Glutamatergic neuron (in vitro differentiated cells): Measurements from ENCODE around the gene CA5A. TPM values are rescaled to one million over a fixed set of nuclear protein-coding genes. Genes with fewer than 3 reads are reported as not detected.

Experiments used
- DNase-seq: peaks from one replicate; pipeline ENCODE4 v3.0.0; 2022
- H3K27ac Mint-ChIP-seq: one replicate; pipeline ENCODE4 v1.8.0; 2020; ENCODE audit warnings: mild to moderate bottlenecking, mixed read lengths, inconsistent platforms; ENCODE audit not compliant: unreplicated experiment
- H3K27me3 Mint-ChIP-seq: one replicate; pipeline ENCODE4 v1.8.0; 2020; ENCODE audit warnings: mild to moderate bottlenecking, moderate library complexity, mixed read lengths, inconsistent platforms; ENCODE audit not compliant: unreplicated experiment
- H3K36me3 Mint-ChIP-seq: one replicate; pipeline ENCODE4 v1.8.0; 2020; ENCODE audit warnings: mild to moderate bottlenecking, mixed read lengths, inconsistent platforms; ENCODE audit not compliant: unreplicated experiment
- H3K4me1 Mint-ChIP-seq: one replicate; pipeline ENCODE4 v1.8.0; 2020; ENCODE audit warnings: mild to moderate bottlenecking, low read depth, mixed read lengths, inconsistent platforms; ENCODE audit not compliant: unreplicated experiment
- H3K4me3 Mint-ChIP-seq: one replicate; pipeline ENCODE4 v1.8.0; 2020; ENCODE audit warnings: mild to moderate bottlenecking, mixed read lengths, inconsistent platforms; ENCODE audit not compliant: unreplicated experiment
- H3K9me3 Mint-ChIP-seq: one replicate; pipeline ENCODE4 v1.8.0; 2020; ENCODE audit warnings: mild to moderate bottlenecking, moderate library complexity, mixed read lengths, inconsistent platforms; ENCODE audit not compliant: unreplicated experiment
- CTCF ChIP-seq: fragments of 200-600 bp; sonication (generic); IDR thresholded peaks from one replicate; pipeline ENCODE4 v1.5.0; 2021; ENCODE audit not compliant: partially characterized antibody, unreplicated experiment
- total RNA-seq: library from RNA; stranded (reverse); fragmentation: NEBNext Ultra II Directional; extraction: Animal tissue kit (Norgen Biotek cat#: 25700); gene quantifications from one replicate; pipeline ENCODE4 v1.2.1, GENCODE V29; 2021; ENCODE audit not compliant: unreplicated experiment

CA5A gene
- total RNA-seq, 1 donor from 2014 or later, result not detected

GRCh38 chr16:87853411-87854052, 82.8 kb downstream of the CA5A start:
- Mint-ChIP-seq H3K36me3 (no peaks in the 10 kb centered on the region), H3K27me3 (peaks cover 16% of the 10 kb centered on the region), H3K9me3 (peaks cover 8% of the 10 kb centered on the region), H3K27ac (peak overlapping the region; percentile 94), H3K4me1 (peaks cover 41% of the 10 kb centered on the region), H3K4me3 (peak overlapping the region; percentile 70)
- DNase-seq, result peak; percentile 88
- TF ChIP-seq CTCF, result no peak

- no peak for DNase-seq
- H3K36me3 Mint-ChIP-seq, result no peaks in the 10 kb centered on the region
Observed at GRCh38 chr16:87851601-87852000, 84.7 kb downstream of the CA5A start.

GRCh38 chr16:87851141-87851587, 85.2 kb downstream of the CA5A start:
- no peak for DNase-seq
- Mint-ChIP-seq H3K27me3 (peaks cover 10% of the 10 kb centered on the region), H3K4me1 (peaks cover 28% of the 10 kb centered on the region), H3K27ac (no peak overlapping the region), H3K4me3 (no peak overlapping the region), H3K36me3 (no peaks in the 10 kb centered on the region), H3K9me3 (peaks cover 8% of the 10 kb centered on the region)
- no peak for TF ChIP-seq CTCF

More at GRCh38 chr16:87851601-87852000, 84.7 kb downstream of the CA5A start:
- no peak overlapping the region for H3K4me3 Mint-ChIP-seq
- H3K9me3 Mint-ChIP-seq, result peaks cover 8% of the 10 kb centered on the region
- no peak overlapping the region for H3K27ac Mint-ChIP-seq
- TF ChIP-seq CTCF, result no peak
- peaks cover 30% of the 10 kb centered on the region for H3K4me1 Mint-ChIP-seq
- H3K27me3 Mint-ChIP-seq, result peaks cover 10% of the 10 kb centered on the region

DNA sequence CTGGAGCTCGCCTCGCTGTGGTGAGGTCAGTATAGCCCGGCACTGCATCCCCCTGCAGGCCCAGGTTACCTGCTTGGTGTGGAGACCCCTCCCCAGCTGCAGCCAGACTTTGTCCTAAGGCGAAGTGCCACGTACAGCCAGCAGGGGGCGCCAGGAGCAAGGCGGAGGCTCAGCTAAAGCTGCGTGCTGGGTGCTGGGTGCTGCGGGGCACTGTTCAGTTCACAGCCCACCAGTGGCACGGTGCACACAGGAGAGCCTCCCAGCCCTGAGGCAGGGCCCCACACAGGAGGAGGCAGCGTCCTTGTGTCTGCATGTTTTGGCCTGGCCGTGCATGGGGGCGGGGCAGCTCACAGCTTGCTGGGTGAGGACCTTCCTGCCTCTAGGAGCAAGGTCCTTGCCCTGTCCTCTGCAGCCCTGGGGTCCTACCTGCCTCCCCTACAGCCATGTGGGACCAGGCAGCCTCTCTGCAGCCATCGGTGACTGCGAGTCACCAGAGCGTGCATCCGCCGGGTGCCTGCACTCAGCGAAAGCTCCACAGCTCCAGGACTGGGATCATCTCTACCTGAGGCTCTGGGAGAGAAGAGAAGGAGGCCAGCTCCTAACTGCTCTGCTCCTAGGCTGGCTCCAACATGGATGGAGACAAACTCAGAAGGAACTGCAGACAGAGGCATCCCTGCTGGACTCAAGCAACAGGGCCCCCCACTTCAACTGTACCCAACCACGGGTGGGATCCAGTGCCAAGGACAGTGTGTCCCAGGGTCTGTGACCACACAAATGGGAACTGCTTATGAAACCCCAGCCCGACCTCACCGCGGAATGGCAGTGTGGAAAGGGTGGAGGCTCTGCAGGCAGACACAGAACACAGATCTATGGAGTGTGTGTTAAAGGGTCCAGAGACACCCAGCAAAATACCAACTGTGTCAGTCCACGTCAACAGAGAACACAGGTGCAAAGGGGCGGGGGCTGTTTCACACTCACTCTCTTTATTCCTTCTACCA, 86.0 kb downstream of the CA5A start:
- no peak overlapping the region for H3K27ac Mint-ChIP-seq
- H3K36me3 Mint-ChIP-seq, result no peaks in the 10 kb centered on the region
- peaks cover 23% of the 10 kb centered on the region for H3K4me1 Mint-ChIP-seq
- peaks cover 8% of the 10 kb centered on the region for H3K9me3 Mint-ChIP-seq
- H3K4me3 Mint-ChIP-seq, result no peak overlapping the region
- TF ChIP-seq CTCF, result peak; percentile 99
- H3K27me3 Mint-ChIP-seq, result peaks cover 10% of the 10 kb centered on the region
- peak; percentile 87 for DNase-seq
